Hepatocyte (in vitro differentiated cells): Measurements from ENCODE around the gene PABPN1L.
"Not testable (repeated sequence)": the region's sequence is repeated elsewhere in the genome, so short reads cannot be mapped to it uniquely, and the experiment has no call there.

ENCODE experiments used
- EZH2 ChIP-seq: fragments of 200-600 bp; sonication (generic); IDR thresholded peaks from 2 replicates; pipeline ENCODE4 v1.6.1; 2016; ENCODE audit warnings: antibody characterized with exemption, mild to moderate bottlenecking, borderline replicate concordance
- TF ChIP-seq, protein P1 (sequence below): fragments of 200-600 bp; sonication (generic); IDR thresholded peaks from 2 replicates; pipeline ENCODE4 v1.5.1; 2016; ENCODE audit warnings: antibody characterized with exemption, mild to moderate bottlenecking; ENCODE audit not compliant: poor library complexity

GRCh38 chr16:88889702-88890352, 23.4 kb upstream of the PABPN1L start:
- TF ChIP-seq, protein P1, sequence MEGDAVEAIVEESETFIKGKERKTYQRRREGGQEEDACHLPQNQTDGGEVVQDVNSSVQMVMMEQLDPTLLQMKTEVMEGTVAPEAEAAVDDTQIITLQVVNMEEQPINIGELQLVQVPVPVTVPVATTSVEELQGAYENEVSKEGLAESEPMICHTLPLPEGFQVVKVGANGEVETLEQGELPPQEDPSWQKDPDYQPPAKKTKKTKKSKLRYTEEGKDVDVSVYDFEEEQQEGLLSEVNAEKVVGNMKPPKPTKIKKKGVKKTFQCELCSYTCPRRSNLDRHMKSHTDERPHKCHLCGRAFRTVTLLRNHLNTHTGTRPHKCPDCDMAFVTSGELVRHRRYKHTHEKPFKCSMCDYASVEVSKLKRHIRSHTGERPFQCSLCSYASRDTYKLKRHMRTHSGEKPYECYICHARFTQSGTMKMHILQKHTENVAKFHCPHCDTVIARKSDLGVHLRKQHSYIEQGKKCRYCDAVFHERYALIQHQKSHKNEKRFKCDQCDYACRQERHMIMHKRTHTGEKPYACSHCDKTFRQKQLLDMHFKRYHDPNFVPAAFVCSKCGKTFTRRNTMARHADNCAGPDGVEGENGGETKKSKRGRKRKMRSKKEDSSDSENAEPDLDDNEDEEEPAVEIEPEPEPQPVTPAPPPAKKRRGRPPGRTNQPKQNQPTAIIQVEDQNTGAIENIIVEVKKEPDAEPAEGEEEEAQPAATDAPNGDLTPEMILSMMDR: not testable (repeated sequence)
- TF ChIP-seq EZH2: not testable (repeated sequence)
